Measurements from ENCODE around the gene ZNF770.
"Not testable (repeated sequence)": the region's sequence is repeated elsewhere in the genome, so short reads cannot be mapped to it uniquely, and the experiment has no call there.

ZNF770 gene

DNA sequence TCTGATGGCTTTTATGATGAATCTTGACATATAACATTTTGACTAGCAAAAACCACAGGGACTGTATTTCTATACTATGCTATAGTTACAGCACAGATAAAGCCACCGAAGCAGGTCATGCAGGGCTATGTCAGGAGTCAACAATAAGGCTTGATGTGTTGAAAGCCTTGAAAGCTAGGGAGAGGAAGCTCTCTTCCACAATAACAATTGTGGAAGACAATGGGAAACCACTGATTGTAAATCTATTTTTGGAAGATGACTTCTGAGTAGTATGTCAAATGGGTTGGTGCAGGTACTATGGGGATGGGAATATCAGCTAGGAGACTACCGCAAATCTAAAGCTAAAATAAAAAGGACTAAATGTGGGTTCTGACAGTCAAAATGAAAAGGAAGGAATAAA lies 14.6 kb downstream of the ZNF770 start:
- DNase-seq, result no peak

DNA sequence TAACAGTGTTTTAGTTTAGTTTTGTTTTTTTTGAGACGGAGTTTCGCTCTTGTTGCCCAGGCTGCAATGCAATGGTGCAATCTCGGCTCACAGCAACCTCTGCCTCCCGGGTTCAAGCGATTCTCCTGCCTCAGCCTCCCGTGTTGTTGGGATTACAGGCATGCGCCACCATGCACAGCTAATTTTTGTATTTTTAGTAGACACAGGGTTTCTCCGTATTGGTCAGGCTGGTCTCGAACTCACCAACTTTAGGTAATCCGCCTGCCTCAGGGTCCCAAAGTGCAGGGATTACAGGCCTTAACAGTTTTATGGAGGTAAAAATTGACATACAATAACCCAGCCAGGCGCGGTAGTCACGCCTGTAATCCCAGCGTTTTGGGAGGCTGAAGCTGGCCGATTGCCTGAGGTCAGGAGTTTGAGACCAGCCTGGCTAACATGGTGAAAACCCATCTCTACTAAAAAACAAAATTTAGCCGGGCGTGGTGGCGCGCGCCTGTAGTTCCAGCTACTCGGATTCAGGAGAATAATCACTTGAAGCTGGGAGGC lies 17.9 kb downstream of the ZNF770 start:
- DNase-seq, result not testable (repeated sequence)

- peak; percentile 99 for DNase-seq
These were observed 18.6 kb downstream of the ZNF770 start, which contains the start of gene AQR for GRCh38 chr15:34969340-34970097. Gene AQR (minus strand): TSS chr15:34969742. CDS start chr15:34969613, 129 bp downstream.

- no peak for DNase-seq
These were observed 23.8 kb downstream of the ZNF770 start for GRCh38 chr15:34964277-34964676.

- no peak for DNase-seq
These were observed 34.2 kb downstream of the ZNF770 start for GRCh38 chr15:34953851-34954250.

GRCh38 chr15:34952481-34952880 lies 35.6 kb downstream of the ZNF770 start:
- peak; percentile 6 for DNase-seq

- no peak for DNase-seq
These were observed 36.1 kb downstream of the ZNF770 start for GRCh38 chr15:34951993-34952392.

DNA sequence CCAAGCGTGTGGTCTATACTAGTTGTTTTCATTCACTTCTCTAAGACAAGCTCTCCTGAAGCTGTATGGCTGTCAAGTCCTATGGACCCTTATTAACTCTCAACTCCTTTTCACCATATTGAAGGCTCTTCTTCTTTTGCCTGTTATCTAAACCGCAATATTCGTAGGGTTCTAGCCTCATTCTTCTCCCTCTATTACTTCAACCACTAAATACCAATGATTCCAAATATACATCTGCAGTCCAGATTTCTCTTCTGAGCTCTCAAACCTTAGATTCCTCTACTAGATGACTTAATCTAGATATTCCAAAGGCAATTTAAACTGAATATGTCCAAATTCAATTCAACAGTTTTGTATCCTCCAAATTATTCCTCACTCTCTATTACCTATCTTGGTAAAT lies 43.2 kb downstream of the ZNF770 start:
- peak; percentile 22 for DNase-seq

DNA sequence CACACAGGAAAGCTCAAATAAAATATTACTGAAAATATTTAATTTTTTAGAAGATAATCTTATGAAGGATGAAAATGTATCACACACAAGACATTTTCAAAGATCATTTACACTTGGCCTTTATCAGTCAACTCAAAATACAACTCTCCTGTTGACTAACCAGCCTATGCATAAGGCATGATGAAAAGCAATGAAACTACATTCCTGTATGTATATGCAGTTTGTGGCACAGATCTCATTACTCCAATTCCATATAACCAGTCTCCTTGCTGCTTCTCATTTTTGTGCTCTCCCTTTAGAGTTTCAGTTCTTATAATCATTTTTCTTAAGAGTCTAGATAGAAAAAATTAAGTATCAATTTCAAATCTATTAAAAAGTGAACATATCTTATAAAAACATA lies 44.4 kb downstream of the ZNF770 start:
- peak; percentile 9 for DNase-seq

DNA sequence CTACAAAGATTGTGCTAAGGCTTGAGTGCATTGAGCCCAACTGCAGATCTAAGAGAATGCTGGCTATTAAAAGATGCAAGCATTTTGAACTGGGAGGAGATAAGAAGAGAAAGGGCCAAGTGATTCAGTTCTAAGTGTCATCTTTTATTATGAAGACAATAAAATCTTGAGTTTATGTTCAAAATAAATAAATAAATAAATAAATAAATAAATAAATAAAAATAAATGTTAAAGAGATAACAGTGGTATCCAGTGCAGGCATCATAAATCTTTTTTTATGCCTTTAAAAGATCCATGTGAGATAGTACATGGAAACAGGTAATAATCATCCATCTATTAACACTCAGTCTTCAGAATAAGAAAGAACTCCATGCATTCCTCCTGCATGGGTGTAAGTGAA lies 44.8 kb downstream of the ZNF770 start:
- DNase-seq, result not testable (repeated sequence)

DNA sequence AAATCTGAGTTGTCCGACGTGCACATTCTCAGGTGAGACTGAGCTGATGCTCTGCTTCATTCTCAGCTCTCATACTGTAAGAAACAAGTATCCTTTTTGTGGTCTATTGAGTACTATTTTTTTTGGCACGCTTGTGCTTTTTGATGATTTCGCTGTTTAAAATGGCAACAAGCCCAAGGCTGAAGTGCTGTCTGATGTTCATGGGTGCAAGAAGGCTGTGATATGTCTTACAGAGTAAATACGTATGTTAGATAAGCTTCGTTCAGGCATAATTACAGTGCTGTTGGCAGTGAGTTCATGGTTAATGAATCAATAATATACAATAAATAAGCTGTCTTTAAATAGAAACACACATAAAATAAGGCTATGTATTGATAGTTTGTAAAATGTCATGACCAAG lies 45.7 kb downstream of the ZNF770 start:
- peak; percentile 50 for DNase-seq

DNA sequence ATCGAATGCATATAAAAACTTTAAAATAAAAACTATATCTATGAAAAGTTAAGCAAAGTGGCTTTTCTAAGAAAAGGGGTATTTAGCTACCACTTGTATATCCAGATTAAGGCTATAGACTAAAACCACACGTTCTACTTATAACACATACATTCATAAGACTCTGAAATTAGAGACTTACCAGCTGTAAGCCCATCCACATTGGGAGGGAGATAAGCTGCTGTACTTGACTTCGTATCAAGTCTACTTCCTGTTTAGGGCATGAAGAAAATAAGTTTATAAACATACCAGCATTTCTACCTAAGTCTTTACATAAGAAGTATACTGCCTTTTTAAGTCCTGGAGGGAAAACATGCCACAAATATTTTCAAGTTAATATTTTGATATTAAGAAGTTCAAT lies 46.3 kb downstream of the ZNF770 start:
- no peak for DNase-seq

GRCh38 chr15:34941185-34941698 lies 46.8 kb downstream of the ZNF770 start:
- DNase-seq, result no peak

GRCh38 chr15:34933432-34933975 lies 54.6 kb downstream of the ZNF770 start:
- DNase-seq, result peak; percentile 24

GRCh38 chr15:34928349-34928748 lies 59.7 kb downstream of the ZNF770 start:
- DNase-seq, result not testable (repeated sequence)

All from fibroblast of skin of back (primary cell).